Measurements from ENCODE around the gene SH3BP5.

SH3BP5 gene

DNA sequence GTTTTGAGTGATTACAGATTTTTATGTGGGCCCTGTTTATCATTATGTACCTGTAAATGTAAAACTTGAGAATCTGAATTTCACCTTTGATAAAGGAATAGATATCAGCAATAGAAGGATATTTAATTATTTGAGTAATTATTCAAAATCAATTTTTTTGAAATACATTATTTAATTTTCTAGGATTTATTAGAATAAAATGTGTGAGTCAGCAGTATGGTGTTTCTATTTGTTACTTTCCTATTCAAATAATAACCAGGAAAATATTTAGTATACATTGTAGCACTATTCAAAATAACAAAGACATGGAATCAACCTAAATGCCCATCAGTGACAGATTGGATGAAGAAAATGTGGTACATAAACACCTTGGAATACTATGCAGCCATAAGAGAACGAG, 104.2 kb downstream of the SH3BP5 start:
- no peak for DNase-seq

DNA sequence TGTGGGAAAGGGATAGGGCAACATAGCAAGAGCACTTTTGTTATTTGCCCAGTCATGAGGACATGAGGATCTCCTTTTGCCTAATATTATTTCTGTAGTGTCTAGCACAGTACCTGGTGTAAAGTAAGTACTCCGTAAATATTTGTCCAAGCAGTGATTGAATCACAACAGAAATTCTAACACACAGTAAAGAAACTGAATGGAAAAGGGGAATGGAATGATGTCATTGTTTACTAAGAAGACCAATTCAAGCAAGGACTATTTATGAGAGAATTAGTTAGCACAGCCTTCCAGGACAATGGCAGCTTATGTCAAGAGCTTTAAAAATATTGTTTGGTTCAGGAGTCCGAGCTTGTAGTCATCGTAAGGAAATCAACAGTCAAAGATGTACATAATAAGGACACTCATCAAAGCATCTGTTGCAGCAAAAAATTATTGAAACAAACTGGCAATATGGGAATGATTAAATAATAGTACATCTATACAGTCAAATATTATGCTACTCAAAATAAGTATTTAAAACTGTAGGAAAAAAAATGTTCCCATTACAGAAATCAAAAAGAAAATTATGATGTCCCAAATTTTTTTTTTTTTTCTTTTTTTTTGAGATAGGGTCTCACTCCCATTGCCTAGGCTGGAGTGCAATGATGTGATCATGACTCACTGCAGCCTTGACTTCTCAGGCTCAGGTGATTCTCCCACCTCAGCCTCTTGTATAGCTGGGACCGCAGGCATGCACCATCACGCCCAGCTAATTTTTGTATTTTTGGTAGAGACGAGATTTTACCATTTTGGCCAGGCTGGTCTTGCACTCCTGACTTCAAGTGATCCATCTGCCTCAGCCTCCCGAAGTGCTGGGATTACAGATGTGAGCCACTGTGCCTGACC, 108.5 kb downstream of the SH3BP5 start:
- DNase-seq = no peak

DNA sequence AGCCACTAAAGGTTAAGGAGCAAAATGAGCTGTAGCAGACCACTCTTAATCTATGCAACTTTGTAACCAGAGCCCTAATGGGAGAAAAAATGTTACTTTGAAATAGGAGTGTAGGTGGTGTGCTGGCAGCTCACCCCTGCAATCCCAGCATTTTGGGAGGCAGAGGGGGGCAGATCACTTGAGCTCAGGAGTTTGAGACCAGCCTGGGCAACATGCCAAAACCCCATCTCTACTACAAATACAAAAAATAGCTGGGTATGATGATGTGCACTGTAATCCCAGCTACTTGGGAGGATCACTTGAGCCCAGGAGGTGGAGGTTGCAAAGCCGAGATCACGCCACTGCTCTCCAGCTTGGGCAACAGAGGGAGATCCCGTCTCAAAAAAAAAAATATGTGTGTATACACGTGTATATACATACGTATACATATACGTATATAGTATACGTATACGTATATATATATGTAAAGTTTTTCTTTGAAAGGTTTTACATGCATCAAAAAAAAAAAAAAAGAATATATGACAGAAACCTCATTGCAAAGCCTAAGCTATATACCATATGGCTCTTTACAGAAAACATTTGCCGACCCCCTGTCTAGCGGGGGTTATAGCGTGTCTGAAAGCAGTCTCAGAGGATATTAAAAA, 110.7 kb downstream of the SH3BP5 start:
- no peak for DNase-seq

DNA sequence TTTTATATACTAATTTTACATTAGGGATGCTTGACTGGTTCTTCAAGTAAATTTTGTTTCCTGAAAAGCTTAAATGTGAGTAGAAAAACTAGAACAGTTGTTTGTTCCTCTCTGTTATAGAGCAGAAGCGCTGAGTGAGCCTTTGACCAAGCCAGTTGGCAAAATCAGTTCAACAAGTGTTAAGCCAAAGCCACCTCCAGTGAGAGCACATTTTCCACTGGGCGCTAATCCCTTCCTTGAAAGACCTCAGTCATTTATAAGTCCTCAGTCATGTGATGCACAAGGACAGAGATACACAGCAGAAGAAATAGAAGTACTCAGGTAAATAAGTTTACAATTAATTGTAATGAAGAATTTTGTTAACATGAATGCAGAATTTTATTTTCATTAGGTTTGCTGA, 111.7 kb downstream of the SH3BP5 start:
- no peak for DNase-seq

DNA sequence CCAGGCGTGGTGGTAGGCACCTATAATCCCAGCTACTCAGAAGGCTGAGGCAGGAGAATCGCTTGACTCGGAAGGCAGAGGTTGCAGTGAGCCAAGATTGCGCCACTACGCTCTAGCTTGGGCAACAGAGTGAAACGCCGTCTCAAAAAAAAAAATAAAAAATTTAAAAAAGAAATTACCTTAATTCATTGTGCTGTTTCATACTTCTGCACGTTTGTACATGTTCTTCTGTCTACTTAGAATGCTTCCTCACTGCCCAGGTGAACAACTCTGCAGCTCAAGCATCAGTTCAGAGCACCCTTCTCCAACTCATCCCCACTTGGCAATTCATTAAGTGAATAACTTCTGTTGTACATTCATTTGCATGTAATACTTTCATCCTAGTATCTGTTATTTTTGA, 112.3 kb downstream of the SH3BP5 start:
- DNase-seq = no peak

GRCh38 chr3:15218689-15219088, 113.7 kb downstream of the SH3BP5 start:
- DNase-seq = no peak

GRCh38 chr3:15217841-15218267, 114.5 kb downstream of the SH3BP5 start:
- DNase-seq = no peak

DNA sequence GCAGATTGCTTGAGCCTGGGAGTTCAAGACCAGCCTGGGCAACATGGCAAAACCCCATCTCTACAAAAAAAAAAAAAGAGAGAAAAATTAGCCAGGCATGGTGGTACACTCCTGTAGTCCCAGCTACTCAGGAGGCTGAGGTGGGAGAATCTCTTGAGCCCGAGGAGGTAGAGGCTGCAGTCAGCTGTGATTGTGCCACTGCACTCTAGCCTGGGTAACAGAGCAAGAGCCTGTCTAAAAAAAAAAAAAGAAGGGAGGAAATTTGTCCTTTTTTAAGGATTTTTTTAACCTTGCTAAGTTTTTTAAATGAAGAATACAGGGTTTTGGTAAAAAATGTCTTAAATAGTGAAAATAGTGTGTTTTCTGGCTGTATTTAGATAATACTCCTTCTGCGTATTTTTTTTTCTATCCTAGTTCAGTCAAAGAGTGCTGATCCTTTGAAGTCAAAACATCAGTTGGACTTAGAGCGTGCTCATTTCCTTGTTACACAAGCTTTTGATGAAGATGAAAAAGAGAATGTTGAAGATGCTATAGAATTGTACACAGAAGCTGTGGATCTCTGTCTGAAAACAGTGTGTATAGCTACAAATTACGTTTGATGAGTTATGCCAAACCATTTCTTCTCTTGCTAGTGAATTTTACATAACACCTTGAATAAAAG, 115.2 kb downstream of the SH3BP5 start:
- no peak for DNase-seq

- no peak for DNase-seq
Measured at GRCh38 chr3:15216501-15216900, 115.9 kb downstream of the SH3BP5 start.

GRCh38 chr3:15215996-15216395, 116.4 kb downstream of the SH3BP5 start:
- DNase-seq = no peak

DNA sequence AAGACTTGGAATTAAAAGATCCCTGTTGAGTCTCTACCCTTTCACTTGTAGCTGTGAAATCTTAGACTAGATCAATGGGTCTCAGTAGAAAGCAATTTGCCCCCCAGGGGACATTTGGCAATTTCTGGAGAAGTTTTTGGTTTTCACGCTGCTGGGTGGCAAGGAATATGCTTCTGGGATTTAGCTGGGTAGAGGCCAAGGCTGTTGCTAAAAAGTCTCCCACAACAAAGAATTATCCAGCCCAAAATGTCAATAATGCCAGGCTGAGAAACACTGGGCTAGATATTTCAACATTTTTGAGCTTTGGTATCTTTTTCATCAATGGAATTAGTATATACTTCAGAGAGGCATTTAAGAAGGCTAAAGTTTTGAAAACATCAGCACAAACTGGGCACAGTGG, 117.6 kb downstream of the SH3BP5 start:
- DNase-seq = no peak

DNA sequence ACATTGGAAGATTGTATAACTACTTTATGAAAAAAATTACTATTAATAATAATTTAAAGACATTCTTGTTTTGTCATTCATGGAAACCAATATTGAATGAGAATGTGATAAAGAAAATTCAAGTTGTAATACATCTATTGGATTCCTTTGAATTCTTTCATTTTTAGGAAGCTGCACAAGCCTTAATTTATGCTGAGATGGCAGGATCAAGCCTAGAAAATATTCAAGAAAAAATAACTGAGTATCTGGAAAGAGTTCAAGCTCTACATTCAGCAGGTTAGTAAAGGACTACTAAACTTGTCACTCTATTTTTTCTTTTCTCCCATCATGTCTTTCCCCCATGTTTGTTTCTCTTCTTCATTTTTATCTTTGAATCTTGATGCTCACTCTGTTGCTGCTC, 120.4 kb downstream of the SH3BP5 start:
- DNase-seq = no peak

DNA sequence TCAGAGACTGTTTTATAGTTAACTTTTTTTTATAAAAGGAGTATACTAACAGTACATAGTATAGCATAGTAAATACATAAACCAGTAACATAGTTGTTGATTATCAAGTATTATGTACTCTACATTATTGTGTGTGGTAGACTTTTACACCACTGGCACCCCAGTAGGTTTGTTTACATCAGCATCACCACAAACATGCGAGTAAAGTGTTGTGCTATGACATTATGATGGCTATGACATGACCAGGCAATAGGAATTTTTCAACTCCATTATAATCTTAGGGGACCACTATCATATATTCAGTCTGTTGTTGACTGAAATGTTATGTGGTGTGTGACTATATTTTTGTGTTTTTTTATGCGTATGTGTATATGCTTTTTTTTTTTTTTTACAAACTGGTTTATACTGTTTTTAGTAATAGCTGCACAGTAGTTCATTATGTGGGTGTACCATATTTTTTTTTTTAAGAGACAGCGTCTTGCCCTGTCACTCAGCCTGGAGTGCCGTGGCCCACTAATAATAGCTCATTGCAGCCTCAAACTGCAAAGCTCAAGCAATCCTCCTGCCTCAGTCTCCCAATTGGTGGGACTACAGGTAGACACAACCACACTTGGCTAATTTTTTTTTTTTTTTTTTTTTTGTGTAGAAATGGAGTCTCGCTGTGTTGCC, 124.4 kb downstream of the SH3BP5 start:
- no peak for DNase-seq

DNA sequence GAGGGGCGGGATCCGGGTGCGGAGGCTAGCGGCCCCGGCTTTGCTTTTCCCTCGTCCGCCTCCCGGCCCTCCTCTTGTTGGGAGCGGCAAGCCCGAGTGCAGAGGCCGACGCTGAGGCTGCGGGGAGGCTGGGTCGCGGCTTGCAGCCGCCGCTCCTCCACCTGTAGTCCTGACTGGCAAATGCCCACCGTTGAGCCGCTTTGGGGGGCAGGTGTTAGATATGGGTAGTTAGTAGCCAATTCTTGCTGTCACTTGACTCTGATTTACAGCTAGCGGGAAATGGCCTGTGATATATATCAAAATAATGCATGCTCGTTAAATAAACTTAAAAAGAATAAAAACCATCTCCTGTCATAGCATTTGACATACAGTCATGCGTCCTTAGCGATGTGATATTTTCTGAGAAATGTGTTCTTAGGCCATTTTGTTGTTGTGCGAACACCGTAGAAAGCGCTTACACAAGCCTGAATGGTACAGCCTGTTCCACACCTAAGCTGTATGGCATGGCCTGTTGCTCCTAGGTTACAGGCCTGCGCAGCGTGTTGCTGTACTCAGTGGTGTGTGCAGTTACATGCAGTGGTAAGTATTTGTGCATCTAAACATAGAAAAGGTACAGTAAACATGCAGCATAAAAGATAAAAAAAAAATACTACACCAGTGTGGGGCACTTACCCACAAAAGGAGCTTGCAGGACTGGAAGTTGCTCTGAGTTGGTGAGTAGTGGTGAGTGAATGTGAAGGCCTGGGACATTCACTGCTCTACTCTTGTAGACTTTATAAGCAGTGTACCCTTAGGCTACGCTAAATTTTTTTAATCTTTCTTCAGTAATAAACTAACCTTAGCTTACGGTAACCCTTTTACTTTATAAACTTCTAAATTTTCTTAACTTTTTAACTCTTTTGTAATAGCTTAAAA, 125.5 kb downstream of the SH3BP5 start:
- peak; percentile 25 for DNase-seq

GRCh38 chr3:15205934-15206661, 126.3 kb downstream of the SH3BP5 start, which contains the start of gene CAPN7:
TSS of gene CAPN7 (plus strand) at chr3:15206246. CDS start at chr3:15206496, 250 bp downstream.
- peak; percentile 96 for DNase-seq

DNA sequence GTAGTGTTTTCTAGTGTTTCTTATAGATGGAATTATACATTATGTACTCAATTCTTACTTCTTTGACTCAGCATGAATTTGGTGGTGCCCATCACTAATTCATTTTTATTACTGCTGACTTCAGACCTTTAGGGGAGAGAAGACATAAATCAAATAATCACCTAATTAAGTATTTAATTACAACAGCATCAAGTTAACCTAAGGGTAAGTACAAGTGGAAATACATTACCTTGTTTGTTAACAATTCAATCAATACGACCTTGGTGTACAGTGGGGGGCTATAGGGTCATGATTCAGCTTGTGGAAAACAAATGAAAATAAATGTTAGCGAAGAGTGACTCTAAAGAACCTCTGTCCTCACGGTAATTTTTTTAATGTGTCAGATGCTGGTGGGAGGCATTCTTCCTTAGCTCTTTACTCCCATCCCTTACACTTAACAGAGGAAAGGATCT, 126.9 kb downstream of the SH3BP5 start:
- DNase-seq = no peak
